Subcutaneous abdominal adipose tissue (tissue), 5 donors: ENCODE data around the gene GCH1.
"Not testable (repeated sequence)": the region's sequence is repeated elsewhere in the genome, so short reads cannot be mapped to it uniquely, and the experiment has no call there.

Source experiments
- H3K27ac ChIP-seq: one replicate; pipeline ENCODE4 v1.7.0; 2013; ENCODE audit warnings: low read depth, mild to moderate bottlenecking, inconsistent platforms, low read length, moderate library complexity
- H3K27me3 ChIP-seq, 5 donors: one replicate each; pipeline ENCODE4 v1.7.0; 2013; ENCODE audit warnings: low read length in 5 of 5, inconsistent platforms in 1 of 5; ENCODE audit not compliant: control insufficient read depth in 5 of 5, insufficient read depth in 4 of 5
- H3K36me3 ChIP-seq, 5 donors: one replicate each; pipeline ENCODE4 v1.7.0; 2013; ENCODE audit warnings: low read length in 5 of 5; ENCODE audit not compliant: control insufficient read depth in 5 of 5, insufficient read depth in 5 of 5
- H3K4me1 ChIP-seq, 5 donors: one replicate each; pipeline ENCODE4 v1.7.0; 2013; ENCODE audit warnings: low read length in 5 of 5, mild to moderate bottlenecking in 3 of 5, moderate library complexity in 1 of 5; ENCODE audit not compliant: control insufficient read depth in 5 of 5, insufficient read depth in 5 of 5
- H3K4me3 ChIP-seq, 5 donors: one replicate each; pipeline ENCODE4 v1.7.0; 2013; ENCODE audit warnings: low read length in 5 of 5, low read depth in 1 of 5
- H3K9ac ChIP-seq, 5 donors: one replicate each; pipeline ENCODE4 v1.7.0; 2013; ENCODE audit warnings: low read length in 5 of 5, mild to moderate bottlenecking in 4 of 5, moderate library complexity in 3 of 5
- H3K9me3 ChIP-seq, 5 donors: one replicate each; pipeline ENCODE4 v1.7.0; 2013; ENCODE audit warnings: low read length in 5 of 5; ENCODE audit not compliant: control insufficient read depth in 5 of 5
- donor health status: healthy.
- donor health status: healthy.
- donor health status: healthy.
- donor health status: healthy.
- donor health status: healthy.

The GCH1 gene

GRCh38 chr14:54877015-54877702 is 25.5 kb downstream of the GCH1 start:
- Histone ChIP-seq H3K27me3 (no peaks in the 10 kb centered on the region), H3K27ac (no peak overlapping the region), H3K9me3 (no peaks in the 10 kb centered on the region), H3K4me3 (no peak overlapping the region), H3K4me1 (peaks cover 0 to 16% (median 13%) of the 10 kb centered on the region in 5 donors), H3K9ac (peak overlapping the region in 1 of 5 donors; percentile 13), H3K36me3 (no peaks in the 10 kb centered on the region)

DNA sequence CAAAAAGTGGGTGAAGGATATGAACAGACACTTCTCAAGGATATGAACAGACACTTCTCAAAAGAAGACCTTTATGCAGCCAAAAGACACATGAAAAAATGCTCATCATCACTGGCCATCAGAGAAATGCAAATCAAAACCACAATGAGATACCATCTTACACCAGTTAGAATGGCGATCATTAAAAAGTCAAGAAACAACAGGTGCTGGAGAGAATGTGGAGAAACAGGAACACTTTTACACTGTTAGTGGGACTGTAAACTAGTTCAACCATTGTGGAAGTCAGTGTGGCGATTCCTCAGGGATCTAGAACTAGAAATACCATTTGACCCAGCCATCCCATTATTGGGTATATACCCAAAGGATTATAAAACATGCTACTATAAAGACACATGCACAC is 27.0 kb downstream of the GCH1 start:
- H3K27me3 ChIP-seq, H3K9ac ChIP-seq, H3K36me3 ChIP-seq, H3K27ac ChIP-seq, H3K4me3 ChIP-seq, H3K4me1 ChIP-seq, H3K9me3 ChIP-seq: not testable (repeated sequence)

DNA sequence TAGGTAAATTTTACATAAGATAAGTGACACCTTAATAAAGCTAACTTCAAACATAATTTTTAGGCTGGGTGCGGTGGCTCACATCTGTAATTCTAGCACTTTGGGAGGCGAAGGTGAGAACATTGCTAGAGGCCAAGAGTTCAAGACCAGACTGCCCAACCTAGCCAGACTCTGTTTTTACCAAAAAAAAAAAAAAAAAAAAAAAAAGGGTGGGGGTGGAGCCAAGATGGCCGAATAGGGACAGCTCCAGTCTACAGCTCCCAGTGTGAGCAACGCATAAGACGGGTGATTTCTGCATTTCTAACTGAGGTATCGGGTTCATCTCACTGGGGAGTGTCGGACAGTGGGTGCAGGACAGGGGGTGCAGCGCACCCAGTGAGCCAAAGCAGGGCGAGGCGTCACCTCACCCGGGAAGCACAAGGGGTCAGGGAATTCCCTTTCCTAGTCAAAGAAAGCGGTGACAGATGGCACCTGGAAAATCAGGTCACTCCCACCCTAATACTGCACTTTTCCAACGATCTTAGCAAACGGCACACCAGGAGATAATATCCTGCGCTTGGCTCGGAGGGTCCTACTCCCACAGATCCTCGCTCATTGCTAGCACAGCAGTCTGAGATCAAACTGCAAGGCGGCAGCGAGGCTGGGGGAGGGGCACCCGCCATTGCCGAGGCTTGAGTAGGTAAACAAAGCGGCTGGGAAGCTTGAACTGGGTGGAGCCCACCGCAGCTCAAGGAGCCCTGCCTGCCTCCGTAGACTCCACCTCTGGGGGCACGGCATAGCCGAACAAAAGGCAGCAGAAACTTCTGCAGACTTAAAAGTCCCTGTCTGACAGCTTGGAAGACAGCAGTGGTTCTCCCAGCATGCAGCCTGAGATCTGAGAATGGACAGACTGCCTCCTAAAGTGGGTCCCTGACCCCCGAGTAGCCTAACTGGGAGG is 32.2 kb downstream of the GCH1 start:
- H3K4me3 ChIP-seq = peak overlapping the region; percentile 44 to 70 (median 61)
- not testable (repeated sequence) for H3K4me1 ChIP-seq, H3K27me3 ChIP-seq, H3K9me3 ChIP-seq, H3K36me3 ChIP-seq, H3K9ac ChIP-seq, H3K27ac ChIP-seq

GRCh38 chr14:54867011-54867410 is 35.6 kb downstream of the GCH1 start:
- Histone ChIP-seq H3K27me3 (no peaks in the 10 kb centered on the region), H3K4me3 (no peak overlapping the region), H3K36me3 (no peaks in the 10 kb centered on the region), H3K4me1 (peaks cover 0 to 7% (median 0%) of the 10 kb centered on the region in 5 donors), H3K9ac (no peak overlapping the region), H3K27ac (no peak overlapping the region), H3K9me3 (no peaks in the 10 kb centered on the region)

DNA sequence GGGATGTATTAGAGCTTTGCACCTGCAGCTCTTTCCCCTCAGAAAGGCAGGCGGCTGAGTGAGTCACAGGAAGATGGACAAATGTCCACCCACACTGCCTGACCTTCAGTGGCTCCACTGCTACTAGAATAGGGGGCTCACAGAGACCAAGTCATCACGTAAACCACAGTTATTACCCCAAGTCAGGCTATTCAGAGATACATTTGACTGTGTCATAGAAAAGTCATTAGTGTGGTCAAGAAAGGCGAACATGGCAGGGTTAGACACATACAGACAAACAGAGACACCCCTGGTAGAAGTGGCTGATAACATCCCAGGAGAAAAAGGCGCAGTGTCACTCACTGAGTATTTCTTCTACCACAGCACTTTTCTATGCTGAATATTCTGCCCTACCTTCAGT is 36.0 kb downstream of the GCH1 start:
- Histone ChIP-seq H3K27me3 (no peaks in the 10 kb centered on the region), H3K9me3 (no peaks in the 10 kb centered on the region), H3K4me1 (peaks cover 0 to 7% (median 0%) of the 10 kb centered on the region in 5 donors), H3K36me3 (no peaks in the 10 kb centered on the region), H3K9ac (no peak overlapping the region), H3K4me3 (no peak overlapping the region), H3K27ac (no peak overlapping the region)

GRCh38 chr14:54864526-54864925 is 38.1 kb downstream of the GCH1 start:
- H3K27ac ChIP-seq = no peak overlapping the region
- no peaks in the 10 kb centered on the region for H3K36me3 ChIP-seq
- no peaks in the 10 kb centered on the region for H3K27me3 ChIP-seq
- no peak overlapping the region for H3K9ac ChIP-seq
- H3K4me1 ChIP-seq = no peaks in the 10 kb centered on the region
- H3K9me3 ChIP-seq = no peaks in the 10 kb centered on the region
- no peak overlapping the region for H3K4me3 ChIP-seq

DNA sequence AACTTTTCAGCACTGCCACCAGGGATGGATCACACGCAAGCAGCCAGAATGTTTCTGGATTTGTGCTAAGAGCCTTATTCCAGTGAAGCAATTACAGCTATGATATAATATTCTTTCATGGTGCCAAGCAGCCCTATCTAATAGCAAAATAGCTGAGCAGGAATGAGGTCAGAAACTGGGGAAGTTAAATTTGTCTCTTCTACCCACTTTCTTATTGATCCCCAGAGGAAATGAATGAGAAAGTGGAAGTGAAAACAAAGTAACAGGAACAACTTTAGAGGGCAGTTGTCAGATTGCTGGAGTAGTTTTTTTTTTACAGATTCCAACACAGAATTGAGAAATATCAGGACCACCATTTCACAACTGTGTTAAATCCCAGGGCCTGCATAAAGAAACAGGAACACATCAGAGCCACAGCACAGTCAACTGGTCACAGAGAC is 44.8 kb downstream of the GCH1 start:
- Histone ChIP-seq H3K9me3 (no peaks in the 10 kb centered on the region), H3K27me3 (no peaks in the 10 kb centered on the region), H3K36me3 (no peaks in the 10 kb centered on the region), H3K4me1 (peaks cover 0 to 15% (median 13%) of the 10 kb centered on the region in 5 donors), H3K4me3 (no peak overlapping the region), H3K27ac (peak overlapping the region; percentile 52), H3K9ac (no peak overlapping the region)

GRCh38 chr14:54856152-54856551 is 46.5 kb downstream of the GCH1 start:
- Histone ChIP-seq H3K9ac (no peak overlapping the region), H3K36me3 (no peaks in the 10 kb centered on the region), H3K9me3 (no peaks in the 10 kb centered on the region), H3K4me1 (peaks cover 0 to 15% (median 13%) of the 10 kb centered on the region in 5 donors), H3K27ac (no peak overlapping the region), H3K27me3 (no peaks in the 10 kb centered on the region), H3K4me3 (no peak overlapping the region)

- no peaks in the 10 kb centered on the region for H3K9me3 ChIP-seq
- H3K27me3 ChIP-seq = no peaks in the 10 kb centered on the region
- H3K4me3 ChIP-seq = no peak overlapping the region
- no peak overlapping the region for H3K27ac ChIP-seq
- H3K36me3 ChIP-seq = no peaks in the 10 kb centered on the region
- peaks cover 0 to 15% (median 13%) of the 10 kb centered on the region in 5 donors for H3K4me1 ChIP-seq
- H3K9ac ChIP-seq = no peak overlapping the region
Measured at GRCh38 chr14:54854181-54854580, 48.4 kb downstream of the GCH1 start.

DNA sequence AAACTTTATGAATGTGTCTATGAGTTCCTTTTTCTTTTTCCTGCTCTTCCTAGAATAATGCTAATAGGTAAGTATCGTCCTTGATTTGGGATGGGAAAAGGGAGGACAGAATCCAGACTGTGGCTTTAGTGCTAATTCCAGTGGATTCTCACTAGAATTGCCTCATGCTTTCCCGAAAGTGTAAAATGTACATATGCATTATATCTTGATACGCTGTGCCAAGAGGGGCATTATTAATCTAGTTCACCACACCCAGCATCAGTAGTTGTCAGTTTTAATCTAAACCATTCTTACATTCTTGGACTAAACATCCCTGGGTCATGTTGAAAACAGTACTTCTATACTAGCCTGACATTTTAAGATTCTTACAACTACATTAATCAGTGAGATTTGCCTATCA is 49.3 kb downstream of the GCH1 start:
- Histone ChIP-seq H3K9ac (no peak overlapping the region), H3K4me3 (no peak overlapping the region), H3K27ac (no peak overlapping the region), H3K27me3 (no peaks in the 10 kb centered on the region), H3K36me3 (no peaks in the 10 kb centered on the region), H3K4me1 (peaks cover 0 to 13% (median 13%) of the 10 kb centered on the region in 5 donors), H3K9me3 (no peaks in the 10 kb centered on the region)
